ENCODE data around the gene KCNK3.

DNA sequence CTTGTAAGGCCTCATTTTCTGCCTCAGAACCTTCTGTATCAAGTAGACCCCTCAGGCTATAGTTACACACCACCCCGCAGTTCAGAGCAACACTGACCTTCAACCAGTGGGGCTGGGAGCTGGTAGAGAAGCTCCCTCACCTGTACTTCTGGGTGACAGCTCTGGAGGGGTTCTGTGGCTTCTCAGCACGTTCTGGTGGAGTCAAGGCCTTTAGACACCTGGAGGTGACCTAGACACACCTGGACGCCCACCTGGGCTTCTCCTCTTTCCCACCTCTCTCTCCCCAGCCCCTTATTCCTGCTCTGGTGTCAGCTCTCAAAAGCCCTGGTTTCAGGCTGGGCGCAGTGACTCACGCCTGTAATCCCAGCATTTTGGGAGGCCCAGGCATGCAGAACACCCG, 44.0 kb upstream of the KCNK3 start:
- TF ChIP-seq, protein P1, sequence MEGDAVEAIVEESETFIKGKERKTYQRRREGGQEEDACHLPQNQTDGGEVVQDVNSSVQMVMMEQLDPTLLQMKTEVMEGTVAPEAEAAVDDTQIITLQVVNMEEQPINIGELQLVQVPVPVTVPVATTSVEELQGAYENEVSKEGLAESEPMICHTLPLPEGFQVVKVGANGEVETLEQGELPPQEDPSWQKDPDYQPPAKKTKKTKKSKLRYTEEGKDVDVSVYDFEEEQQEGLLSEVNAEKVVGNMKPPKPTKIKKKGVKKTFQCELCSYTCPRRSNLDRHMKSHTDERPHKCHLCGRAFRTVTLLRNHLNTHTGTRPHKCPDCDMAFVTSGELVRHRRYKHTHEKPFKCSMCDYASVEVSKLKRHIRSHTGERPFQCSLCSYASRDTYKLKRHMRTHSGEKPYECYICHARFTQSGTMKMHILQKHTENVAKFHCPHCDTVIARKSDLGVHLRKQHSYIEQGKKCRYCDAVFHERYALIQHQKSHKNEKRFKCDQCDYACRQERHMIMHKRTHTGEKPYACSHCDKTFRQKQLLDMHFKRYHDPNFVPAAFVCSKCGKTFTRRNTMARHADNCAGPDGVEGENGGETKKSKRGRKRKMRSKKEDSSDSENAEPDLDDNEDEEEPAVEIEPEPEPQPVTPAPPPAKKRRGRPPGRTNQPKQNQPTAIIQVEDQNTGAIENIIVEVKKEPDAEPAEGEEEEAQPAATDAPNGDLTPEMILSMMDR (conservative IDR thresholded peaks at IDR 0.05 in 1 of 2, IDR thresholded peaks at IDR 0.05 in 1 of 2; ENCODE audit: low read depth in 1 of 2, low read length in 2 of 2): no peak
- no peak for TF ChIP-seq EZH2 (IDR thresholded peaks at IDR 0.05; ENCODE audit: low read length, missing control alignments)
